ENCODE data around the gene ZNF846. TPM values are rescaled to one million over a fixed set of nuclear protein-coding genes. Genes with fewer than 3 reads are reported as not detected.
"Not testable (repeated sequence)": the region's sequence is repeated elsewhere in the genome, so short reads cannot be mapped to it uniquely, and the experiment has no call there.

The ZNF846 gene
- total RNA-seq, 4 donors from 2014 or later: 8.7 to 15.5 (median 10.4) TPM

DNA sequence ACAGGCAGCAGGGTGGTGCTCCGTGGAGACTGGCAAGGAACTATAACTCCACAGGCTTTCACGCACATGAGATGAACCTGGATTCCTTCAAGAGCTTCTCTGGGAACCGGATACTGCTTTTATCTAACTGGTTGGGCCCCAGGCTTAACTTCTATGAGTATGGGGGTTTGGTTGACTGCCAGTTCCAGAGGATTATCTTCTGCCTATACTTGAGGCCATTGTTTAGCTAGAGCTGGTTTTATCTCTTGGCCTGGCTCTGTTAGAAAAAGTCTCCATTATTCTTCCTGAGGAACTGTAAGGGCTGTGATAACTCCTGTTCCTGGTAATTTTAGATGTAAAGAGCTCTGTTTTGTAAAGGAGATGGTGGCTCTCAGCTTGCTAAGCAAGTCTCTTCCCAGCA is 40.9 kb downstream of the ZNF846 start:
- no peak for DNase-seq (ENCODE audit: low spot score in 2 of 2)
- intact Hi-C loops (cut with DNase I; ENCODE audit: low total_unique reads): no loop called here
- 51 to 55% methylated on average over 3 of the region's 3 CpGs for WGBS, 2 donors
- TF ChIP-seq, protein P1, sequence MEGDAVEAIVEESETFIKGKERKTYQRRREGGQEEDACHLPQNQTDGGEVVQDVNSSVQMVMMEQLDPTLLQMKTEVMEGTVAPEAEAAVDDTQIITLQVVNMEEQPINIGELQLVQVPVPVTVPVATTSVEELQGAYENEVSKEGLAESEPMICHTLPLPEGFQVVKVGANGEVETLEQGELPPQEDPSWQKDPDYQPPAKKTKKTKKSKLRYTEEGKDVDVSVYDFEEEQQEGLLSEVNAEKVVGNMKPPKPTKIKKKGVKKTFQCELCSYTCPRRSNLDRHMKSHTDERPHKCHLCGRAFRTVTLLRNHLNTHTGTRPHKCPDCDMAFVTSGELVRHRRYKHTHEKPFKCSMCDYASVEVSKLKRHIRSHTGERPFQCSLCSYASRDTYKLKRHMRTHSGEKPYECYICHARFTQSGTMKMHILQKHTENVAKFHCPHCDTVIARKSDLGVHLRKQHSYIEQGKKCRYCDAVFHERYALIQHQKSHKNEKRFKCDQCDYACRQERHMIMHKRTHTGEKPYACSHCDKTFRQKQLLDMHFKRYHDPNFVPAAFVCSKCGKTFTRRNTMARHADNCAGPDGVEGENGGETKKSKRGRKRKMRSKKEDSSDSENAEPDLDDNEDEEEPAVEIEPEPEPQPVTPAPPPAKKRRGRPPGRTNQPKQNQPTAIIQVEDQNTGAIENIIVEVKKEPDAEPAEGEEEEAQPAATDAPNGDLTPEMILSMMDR (IDR thresholded peaks at IDR 0.05): no peak
- H3K4me3 ChIP-seq (ENCODE audit: low read depth, poor library complexity, severe bottlenecking): no peak overlapping the region

DNA sequence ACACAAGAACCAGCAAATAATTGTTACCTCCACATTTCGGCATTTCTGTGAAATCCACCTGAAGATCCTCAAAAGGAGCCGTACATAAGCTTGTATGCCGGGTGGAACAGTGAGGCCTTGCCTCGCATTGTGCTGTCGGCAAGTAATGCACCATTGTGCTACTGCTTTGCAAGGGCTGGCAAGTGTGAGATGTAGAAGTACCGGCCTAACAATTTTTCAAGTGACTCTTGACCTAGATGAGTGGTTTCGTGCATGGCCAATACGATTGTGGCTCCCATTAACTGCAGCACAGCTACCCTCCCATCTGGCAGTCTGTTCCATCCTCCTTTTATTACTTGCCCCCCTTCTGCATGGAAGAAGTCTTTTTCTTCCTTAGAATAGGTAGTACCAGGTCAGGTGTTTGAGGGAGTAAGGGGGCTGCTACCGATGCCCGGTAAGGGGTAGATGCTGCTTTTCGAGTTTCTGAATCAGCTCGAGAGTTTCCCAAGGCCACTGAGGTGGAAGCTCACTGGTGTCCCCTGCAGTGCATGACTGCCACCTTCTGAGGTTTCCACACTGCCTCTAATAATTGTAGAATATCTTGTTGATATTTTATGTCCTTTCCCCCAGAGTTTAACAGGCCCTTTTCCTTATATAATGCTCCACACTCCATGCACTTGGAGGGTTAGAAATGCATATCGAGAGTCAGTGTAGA is 42.9 kb downstream of the ZNF846 start:
- H3K4me3 ChIP-seq (ENCODE audit: low read depth, poor library complexity, severe bottlenecking); intact Hi-C loops (cut with DNase I; ENCODE audit: low total_unique reads); DNase-seq (ENCODE audit: low spot score in 2 of 2): not testable (repeated sequence)
- 90 to 93% methylated on average over 13 of the region's 13 CpGs for WGBS, 2 donors

DNA sequence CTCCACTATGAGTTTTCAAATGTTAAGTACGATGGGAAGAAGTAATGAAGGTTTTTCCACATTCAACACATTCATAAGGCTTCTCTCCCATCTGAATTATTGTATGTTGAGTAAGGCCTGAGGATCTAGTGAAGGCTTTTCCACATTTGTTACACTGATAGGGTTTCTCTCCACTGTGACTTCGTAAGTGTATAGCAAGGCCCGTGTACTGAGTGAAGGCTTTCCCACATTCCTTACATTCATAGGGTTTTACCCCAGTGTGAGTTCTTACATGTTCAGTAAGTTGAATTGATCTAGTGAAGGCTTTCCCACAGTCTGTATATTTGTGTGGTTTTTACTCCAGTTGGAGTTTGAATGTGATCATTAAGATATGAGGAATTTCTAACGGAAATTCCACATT is 44.4 kb downstream of the ZNF846 start:
- no peak overlapping the region for H3K4me3 ChIP-seq (ENCODE audit: low read depth, poor library complexity, severe bottlenecking)
- DNase-seq (ENCODE audit: low spot score in 2 of 2): no peak
- no peak for TF ChIP-seq POLR2A (IDR thresholded peaks at IDR 0.05)
- TF ChIP-seq, protein P1 (IDR thresholded peaks at IDR 0.05): no peak
- intact Hi-C loops (cut with DNase I; ENCODE audit: low total_unique reads): no loop called here
- 89 to 90% methylated on average over 4 of the region's 4 CpGs for WGBS, 2 donors

DNA sequence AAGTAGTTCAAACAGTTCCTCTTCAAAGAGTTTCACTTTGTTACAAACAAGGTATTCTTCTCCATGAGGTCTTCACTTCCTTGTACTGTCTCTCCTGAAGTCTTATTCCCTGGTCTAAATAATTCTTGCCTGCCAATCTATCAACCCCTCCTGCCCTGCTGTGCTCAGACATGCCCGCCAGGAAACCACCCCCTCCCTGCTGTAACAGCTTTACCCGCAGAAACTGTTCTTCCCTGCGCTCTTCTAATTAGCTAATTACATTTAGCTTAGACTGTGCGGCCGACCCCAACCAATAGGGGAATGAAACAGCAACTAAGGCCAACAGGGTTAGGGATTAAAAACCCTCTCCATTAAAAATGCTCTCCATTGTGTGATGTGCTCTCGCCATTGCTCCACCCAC is 46.7 kb downstream of the ZNF846 start:
- DNase-seq (ENCODE audit: low spot score in 2 of 2): no peak
- intact Hi-C loops (cut with DNase I; ENCODE audit: low total_unique reads): no loop called here
- TF ChIP-seq, protein P1 (IDR thresholded peaks at IDR 0.05): no peak
- TF ChIP-seq POLR2A (IDR thresholded peaks at IDR 0.05): no peak
- 10 to 15% methylated on average over 6 of the region's 6 CpGs for WGBS, 2 donors
- no peak overlapping the region for H3K4me3 ChIP-seq (ENCODE audit: low read depth, poor library complexity, severe bottlenecking)

GRCh38 chr19:9720541-9720940 is 48.0 kb downstream of the ZNF846 start:
- intact Hi-C loops (cut with DNase I; ENCODE audit: low total_unique reads): no loop called here
- 56 to 60% methylated on average over 4 of the region's 4 CpGs for WGBS, 2 donors
- TF ChIP-seq POLR2A (IDR thresholded peaks at IDR 0.05): no peak
- TF ChIP-seq, protein P1 (IDR thresholded peaks at IDR 0.05): no peak
- no peak overlapping the region for H3K4me3 ChIP-seq (ENCODE audit: low read depth, poor library complexity, severe bottlenecking)
- DNase-seq (ENCODE audit: low spot score in 2 of 2): no peak

- 94 to 95% methylated on average over 3 of the region's 3 CpGs for WGBS, 2 donors
- no peak overlapping the region for H3K4me3 ChIP-seq (ENCODE audit: low read depth, poor library complexity, severe bottlenecking)
- intact Hi-C loops (cut with DNase I; ENCODE audit: low total_unique reads): no loop called here
- TF ChIP-seq, protein P1 (IDR thresholded peaks at IDR 0.05): no peak
- TF ChIP-seq POLR2A (IDR thresholded peaks at IDR 0.05): no peak
- DNase-seq (ENCODE audit: low spot score in 2 of 2): no peak
Observed at GRCh38 chr19:9711815-9712214, 56.7 kb downstream of the ZNF846 start.
